DMS53 treated with DMSO at 0.1 percent for 48 hours (cell line): Measurements from ENCODE around the gene VANGL1.

Experiments
- DNase-seq: peaks from one replicate; lab custom pipeline; 2025; ENCODE audit not compliant: unreplicated experiment; lab: John Stamatoyannopoulos, UW

The VANGL1 gene

DNA sequence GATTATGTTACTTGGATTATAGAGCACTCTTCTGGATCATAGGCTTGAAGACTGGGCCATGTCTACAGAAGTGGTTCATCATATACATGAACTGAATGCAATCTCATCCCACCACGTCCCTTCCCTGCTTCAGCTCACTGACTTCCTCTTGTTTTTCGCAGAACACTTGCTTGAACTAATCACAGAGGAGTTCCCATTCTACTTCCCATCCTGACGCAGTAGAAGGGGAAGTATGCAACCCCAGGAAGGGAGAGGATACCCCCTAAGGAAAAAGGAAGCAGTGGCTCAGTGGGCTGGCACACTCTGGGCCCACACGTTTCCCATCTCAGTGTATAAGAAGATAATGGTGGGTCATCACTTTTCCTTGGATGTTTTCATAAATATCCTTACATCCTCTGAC is 90.5 kb downstream of the VANGL1 start:
- no peak for DNase-seq

DNA sequence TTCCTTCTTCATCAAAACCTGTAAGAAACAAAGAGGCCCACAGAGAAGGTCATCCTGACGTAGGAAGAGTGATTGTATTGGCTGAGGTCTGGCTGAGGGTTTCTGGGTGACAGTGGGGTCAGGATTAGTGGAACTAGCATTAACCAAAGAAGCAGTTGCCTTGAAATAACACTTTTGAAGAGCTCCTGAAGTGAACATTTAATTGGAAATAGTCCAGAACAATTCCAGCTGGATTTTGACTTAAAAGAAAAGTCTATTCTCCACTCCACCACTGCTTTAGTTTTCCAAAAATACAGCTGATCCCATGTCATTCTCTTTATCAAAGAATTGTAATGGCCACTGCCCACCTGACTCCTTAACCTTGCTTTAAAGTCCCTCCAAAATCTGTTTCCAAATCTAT is 99.0 kb downstream of the VANGL1 start:
- no peak for DNase-seq

DNA sequence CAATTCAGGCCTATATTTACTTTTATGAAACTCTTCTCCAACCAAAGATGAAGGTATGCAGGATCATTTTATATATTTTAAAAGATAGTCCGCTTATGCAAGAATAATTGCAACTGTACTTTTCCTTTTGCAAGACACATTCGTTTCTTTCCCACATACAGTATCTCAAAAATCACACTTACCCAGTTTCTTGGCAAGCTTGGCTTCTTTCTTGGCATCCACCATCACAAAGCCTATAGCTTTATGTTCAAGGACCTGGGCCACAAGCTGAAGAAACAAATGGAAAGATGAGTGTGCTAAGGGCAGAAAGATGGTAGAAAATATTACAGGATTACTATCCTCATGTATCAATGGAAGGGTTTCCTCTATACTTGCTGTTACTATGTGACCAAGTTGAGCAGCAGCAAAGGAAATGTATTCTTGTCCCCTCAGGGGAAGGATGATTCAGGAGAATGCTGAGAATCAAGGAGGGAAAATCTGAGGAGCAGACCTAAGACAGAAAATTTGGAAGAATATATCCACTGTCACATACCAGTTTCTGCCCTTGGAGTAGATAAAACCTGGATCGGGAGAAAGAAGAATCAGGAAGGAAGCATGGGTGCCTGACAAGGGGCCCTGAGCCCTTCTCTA is 103.0 kb downstream of the VANGL1 start:
- no peak for DNase-seq

DNA sequence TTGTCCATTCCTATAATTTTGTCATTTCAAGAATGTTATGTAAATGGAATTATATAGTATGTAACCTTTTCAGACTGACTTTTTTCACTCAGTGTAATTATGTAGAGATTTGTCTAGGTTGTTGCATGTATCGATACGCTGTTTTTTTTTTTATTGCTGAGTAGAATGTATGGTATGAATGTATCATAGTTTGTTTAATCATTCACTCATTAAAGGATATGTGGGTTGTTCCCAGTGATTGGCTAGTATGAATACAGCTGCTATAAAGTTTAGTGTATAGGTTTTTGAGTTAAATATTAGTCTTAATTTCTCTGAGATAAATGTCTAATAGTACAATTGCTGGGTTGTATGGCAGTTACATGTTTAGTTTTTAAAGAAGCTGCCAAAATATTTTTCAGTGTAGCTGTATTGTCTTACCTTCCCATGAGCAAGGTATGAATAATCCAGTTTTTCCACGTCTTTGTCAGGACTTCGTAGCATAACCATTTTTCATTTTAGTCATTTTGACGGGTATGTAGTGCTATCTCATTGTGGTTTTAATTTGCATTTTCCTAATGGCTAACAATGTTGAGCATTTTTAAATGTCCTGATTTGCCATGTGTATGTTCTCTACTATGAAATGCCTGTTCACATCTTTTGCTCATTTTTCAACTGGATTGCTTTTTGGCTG is 104.4 kb downstream of the VANGL1 start:
- no peak for DNase-seq
